Caco-2 (cell line): ENCODE results near the gene LY6G6C. TPM values are rescaled to one million over a fixed set of nuclear protein-coding genes. Genes with fewer than 3 reads are reported as not detected.

Experiments used
- BruUV-seq: library from RNA; stranded (reverse); fragments of 400-500 nt; replicated peaks from 2 replicates; lab custom pipeline; 2021; lab: Mats Ljungman, UMichigan
- CTCF ChIA-PET: fragments of 300-600 bp; sonication (Branson Sonifier 250); formaldehyde crosslinking; loops from one replicate; lab custom pipeline; 2022; ENCODE audit warnings: antibody characterized with exemption; lab: Charles Lee
- POLR2A ChIA-PET: fragments of 300-600 bp; sonication (Branson Sonifier 250); formaldehyde crosslinking; loops from one replicate; lab custom pipeline; 2022; ENCODE audit warnings: antibody characterized with exemption; lab: Charles Lee
- DNase-seq, 2 experiments: peaks; one replicate each; pipeline versions ENCODE4 v3.0.0 to v3.0.0-alpha.2; 2020 to 2022
- H3K27me3 ChIP-seq: replicated peaks from 2 replicates; pipeline ENCODE4 v1.6.0; 2011; ENCODE audit warnings: low read length; ENCODE audit not compliant: control insufficient read depth, insufficient read depth
- H3K36me3 ChIP-seq: 2 replicates; pipeline ENCODE4 v1.5.1; 2011; ENCODE audit warnings: low read length; ENCODE audit not compliant: control insufficient read depth, insufficient read depth
- H3K4me1 ChIP-seq: fragments of 250-450 bp; sonication (Bioruptor Pico); 2 replicates; pipeline ENCODE4 v1.5.1; 2020; ENCODE audit warnings: mild to moderate bottlenecking
- H3K4me3 ChIP-seq: 2 replicates; pipeline ENCODE4 v1.5.1; 2011; ENCODE audit warnings: low read depth, mild to moderate bottlenecking, control low read depth, low read length
- H3K9me3 ChIP-seq: fragments of 250-450 bp; sonication (Bioruptor Pico); 2 replicates; pipeline ENCODE4 v1.5.1; 2020; ENCODE audit warnings: mild to moderate bottlenecking, moderate library complexity
- H3K27ac Mint-ChIP-seq: one replicate; pipeline ENCODE4 v1.8.0; 2022; ENCODE audit warnings: mixed read lengths; ENCODE audit not compliant: unreplicated experiment
- H3K27me3 Mint-ChIP-seq: one replicate; pipeline ENCODE4 v1.8.0; 2022; ENCODE audit warnings: mixed read lengths; ENCODE audit not compliant: insufficient read depth, unreplicated experiment
- H3K36me3 Mint-ChIP-seq: one replicate; pipeline ENCODE4 v1.8.0; 2022; ENCODE audit warnings: mild to moderate bottlenecking, mixed read lengths; ENCODE audit not compliant: insufficient read depth, unreplicated experiment
- H3K4me1 Mint-ChIP-seq: one replicate; pipeline ENCODE4 v1.8.0; 2022; ENCODE audit warnings: low read depth, mixed read lengths; ENCODE audit not compliant: unreplicated experiment
- H3K4me3 Mint-ChIP-seq: one replicate; pipeline ENCODE4 v1.8.0; 2022; ENCODE audit warnings: mild to moderate bottlenecking, moderate library complexity, mixed read lengths; ENCODE audit not compliant: unreplicated experiment
- H3K9me3 Mint-ChIP-seq: one replicate; pipeline ENCODE4 v1.8.0; 2022; ENCODE audit warnings: mixed read lengths; ENCODE audit not compliant: unreplicated experiment
- intact Hi-C: fragments of 100-400 bp; cut with micrococcal nuclease; formaldehyde crosslinking; loops from one replicate; pipeline ENCODE4 v1.10.0; 2022; ENCODE audit not compliant: unreplicated experiment
- total RNA-seq: library from RNA; stranded (reverse); gene quantifications from 2 replicates; pipeline ENCODE4 v1.2.3, GENCODE V29; 2022
- TF ChIP-seq, protein P1 (sequence below), 2 experiments: fragments of 200-600 bp in 1 of 2; IDR thresholded peaks; 1 replicate in 1 of 2; 2 replicates in 1 of 2; pipeline versions ENCODE4 v1.5.1 to v1.8.0; 2011 to 2022; ENCODE audit warnings: antibody characterized with exemption in 1 of 2, control low read depth in 1 of 2, inconsistent platforms in 1 of 2, low read depth in 1 of 2, low read length in 1 of 2, mild to moderate bottlenecking in 1 of 2, moderate library complexity in 1 of 2; ENCODE audit not compliant: insufficient read depth in 1 of 2, severe bottlenecking in 1 of 2, unreplicated experiment in 1 of 2

The LY6G6C gene
- total RNA-seq, 1 experiment from 2014 or later, result 0.88 TPM

DNA sequence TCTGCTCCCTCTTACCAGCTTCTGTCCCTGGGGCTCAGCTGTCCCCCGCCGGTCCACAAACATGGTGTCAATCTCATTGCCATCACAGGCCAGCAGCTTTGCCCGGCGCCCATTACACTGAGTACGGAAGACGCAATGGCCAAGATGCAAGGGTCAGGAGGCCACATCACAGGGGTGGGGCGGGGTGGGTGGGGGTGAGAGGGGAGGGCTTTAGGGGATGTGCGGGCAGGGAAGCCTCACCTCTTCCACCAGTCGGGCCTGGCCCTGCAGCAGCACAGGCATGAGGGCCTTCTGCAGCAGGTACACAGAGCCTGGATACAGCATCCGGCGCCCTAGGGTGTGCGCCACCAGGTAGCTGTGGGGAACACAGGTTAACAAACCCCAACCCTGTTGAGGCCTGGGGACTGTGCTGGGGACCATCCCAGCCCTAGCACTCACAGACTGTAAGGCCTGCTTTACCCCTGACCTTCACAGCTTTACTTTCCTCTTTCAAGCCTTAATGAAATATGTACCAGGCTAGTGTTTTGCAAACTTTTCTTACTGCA is 29.9 kb downstream of the LY6G6C start:
- H3K27me3 Mint-ChIP-seq, result no peaks in the 10 kb centered on the region

DNA sequence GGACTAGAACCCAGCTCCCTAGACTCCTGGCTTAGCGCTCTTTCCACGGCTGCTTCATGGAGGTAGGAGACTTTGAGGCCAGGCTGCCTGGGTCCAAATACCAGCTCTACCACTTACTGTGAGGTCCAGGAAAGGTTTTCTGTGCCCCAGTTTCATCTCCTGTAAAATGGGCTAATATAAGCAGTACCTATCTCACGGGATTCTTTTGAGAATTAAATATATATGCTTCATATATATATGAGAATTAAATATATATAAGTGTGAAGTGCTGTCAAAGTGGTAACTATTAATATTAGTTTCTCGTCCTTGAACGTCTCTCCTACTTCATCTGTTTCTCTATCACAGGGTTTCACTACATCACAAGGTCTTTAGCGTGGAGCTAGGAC is 30.5 kb downstream of the LY6G6C start:
- CTCF ChIA-PET, result interaction anchor here (0.6 to 1.3 kb wide), 4 partner anchors 9 to 124 kb away, joined by 3 to 4 read pairs (median 4); partner anchors contain the start of genes HSPA1A, HSPA1L and LY6G5C
- POLR2A ChIA-PET, result interaction anchor here (0.6 to 2.0 kb wide), 10 partner anchors 11 to 230 kb away, joined by 3 to 9 read pairs (median 4); partner anchors contain the start of genes ABHD16A, C6orf47, DDAH2 and HSPA1A
- H3K4me1 Mint-ChIP-seq, result peaks cover 23% of the 10 kb centered on the region
- Histone ChIP-seq H3K27me3 (no peaks in the 10 kb centered on the region), H3K9me3 (no peaks in the 10 kb centered on the region), H3K4me3 (no peak overlapping the region), H3K4me1 (peaks cover 34% of the 10 kb centered on the region), H3K36me3 (peaks cover 6% of the 10 kb centered on the region)
- intact Hi-C loops, result no loop called here
- no peaks in the 10 kb centered on the region for H3K27me3 Mint-ChIP-seq
- H3K27ac Mint-ChIP-seq, result peak overlapping the region; percentile 94
- no TSS peak for BruUV-seq
- DNase-seq, result no peak
- H3K36me3 Mint-ChIP-seq, result peaks cover 57% of the 10 kb centered on the region
- H3K9me3 Mint-ChIP-seq, result no peaks in the 10 kb centered on the region
- H3K4me3 Mint-ChIP-seq, result peak overlapping the region; percentile 74
- TF ChIP-seq, protein P1, sequence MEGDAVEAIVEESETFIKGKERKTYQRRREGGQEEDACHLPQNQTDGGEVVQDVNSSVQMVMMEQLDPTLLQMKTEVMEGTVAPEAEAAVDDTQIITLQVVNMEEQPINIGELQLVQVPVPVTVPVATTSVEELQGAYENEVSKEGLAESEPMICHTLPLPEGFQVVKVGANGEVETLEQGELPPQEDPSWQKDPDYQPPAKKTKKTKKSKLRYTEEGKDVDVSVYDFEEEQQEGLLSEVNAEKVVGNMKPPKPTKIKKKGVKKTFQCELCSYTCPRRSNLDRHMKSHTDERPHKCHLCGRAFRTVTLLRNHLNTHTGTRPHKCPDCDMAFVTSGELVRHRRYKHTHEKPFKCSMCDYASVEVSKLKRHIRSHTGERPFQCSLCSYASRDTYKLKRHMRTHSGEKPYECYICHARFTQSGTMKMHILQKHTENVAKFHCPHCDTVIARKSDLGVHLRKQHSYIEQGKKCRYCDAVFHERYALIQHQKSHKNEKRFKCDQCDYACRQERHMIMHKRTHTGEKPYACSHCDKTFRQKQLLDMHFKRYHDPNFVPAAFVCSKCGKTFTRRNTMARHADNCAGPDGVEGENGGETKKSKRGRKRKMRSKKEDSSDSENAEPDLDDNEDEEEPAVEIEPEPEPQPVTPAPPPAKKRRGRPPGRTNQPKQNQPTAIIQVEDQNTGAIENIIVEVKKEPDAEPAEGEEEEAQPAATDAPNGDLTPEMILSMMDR (IDR thresholded peaks at IDR 0.05; ENCODE audit: insufficient read depth in 1 of 2, low read depth in 1 of 2, low read length in 1 of 2, severe bottlenecking in 1 of 2, unreplicated experiment in 1 of 2), result no peak

More for the DNA sequence above, 29.9 kb downstream of the LY6G6C start:
- Mint-ChIP-seq H3K9me3 (no peaks in the 10 kb centered on the region), H3K36me3 (peaks cover 58% of the 10 kb centered on the region), H3K4me3 (peak overlapping the region; percentile 74), H3K27ac (peak overlapping the region; percentile 94), H3K4me1 (peaks cover 27% of the 10 kb centered on the region)
- TF ChIP-seq, protein P1 (IDR thresholded peaks at IDR 0.05; ENCODE audit: insufficient read depth in 1 of 2, low read depth in 1 of 2, low read length in 1 of 2, severe bottlenecking in 1 of 2, unreplicated experiment in 1 of 2), result no peak
- ChIA-PET CTCF (interaction anchor here (0.6 kb wide), 1 partner anchor 9 kb away, joined by 3 read pairs; no protein-coding TSS in a partner anchor), POLR2A (interaction anchor here (1.1 to 2.0 kb wide), 5 partner anchors 11 to 136 kb away, joined by 3 to 9 read pairs (median 4); partner anchors contain the start of genes ABHD16A, C6orf47, HSPA1A and HSPA1B)
- no TSS peak for BruUV-seq
- no peaks in the 10 kb centered on the region for H3K9me3 ChIP-seq
- peaks cover 6% of the 10 kb centered on the region for H3K36me3 ChIP-seq
- intact Hi-C loops, result no loop called here
- H3K27me3 ChIP-seq, result no peaks in the 10 kb centered on the region
- no peak overlapping the region for H3K4me3 ChIP-seq
- peaks cover 34% of the 10 kb centered on the region for H3K4me1 ChIP-seq
- no peak for DNase-seq

DNA sequence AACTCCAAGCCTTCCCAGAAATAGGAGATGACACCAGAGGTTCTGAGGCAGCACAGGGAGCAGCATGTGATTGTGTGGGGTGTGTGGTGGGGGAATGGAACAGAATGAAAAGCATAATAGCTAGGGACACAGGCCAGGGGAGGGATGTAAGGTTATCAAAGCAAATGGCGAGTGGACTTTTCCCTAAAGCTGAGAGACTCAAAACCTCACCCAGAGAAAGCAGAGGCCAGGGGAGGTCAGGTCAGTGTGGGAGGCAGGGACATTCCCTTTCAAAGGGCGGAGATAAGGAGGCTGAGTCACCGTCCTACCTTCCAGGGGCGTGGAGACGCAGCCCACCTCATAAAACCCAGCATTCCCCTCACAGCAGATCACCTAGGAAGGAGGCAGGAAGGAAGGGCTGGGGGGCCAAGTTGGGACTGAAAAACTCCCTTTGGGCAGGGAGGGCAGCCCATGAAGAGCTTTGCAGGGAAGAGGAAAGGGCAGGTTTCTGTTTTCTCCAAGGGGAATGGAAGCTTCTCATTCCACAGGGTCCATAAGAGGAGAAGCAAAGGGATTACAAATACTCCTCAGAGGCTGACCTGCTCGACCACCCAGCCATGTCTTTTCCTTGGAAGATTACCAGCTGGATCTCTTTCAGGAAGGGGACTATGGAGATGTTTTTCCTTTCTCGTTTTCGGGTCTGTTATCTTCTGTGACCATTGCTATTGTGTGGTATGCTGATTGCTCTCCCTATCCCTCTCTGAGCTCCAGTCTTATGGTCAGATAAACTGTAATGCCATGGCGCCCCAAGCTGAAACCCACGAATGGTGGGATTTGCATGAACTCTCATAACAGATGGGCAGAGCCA is 31.1 kb downstream of the LY6G6C start:
- Mint-ChIP-seq H3K27ac (peak overlapping the region; percentile 94), H3K9me3 (no peaks in the 10 kb centered on the region), H3K27me3 (no peaks in the 10 kb centered on the region), H3K4me3 (peak overlapping the region; percentile 74), H3K4me1 (peaks cover 23% of the 10 kb centered on the region), H3K36me3 (peaks cover 56% of the 10 kb centered on the region)
- CTCF ChIA-PET, result interaction anchor here (0.9 to 1.3 kb wide), 5 partner anchors 9 to 124 kb away, joined by 3 to 4 read pairs (median 4); partner anchors contain the start of genes DDAH2, HSPA1A, HSPA1L and LY6G5C
- peaks cover 34% of the 10 kb centered on the region for H3K4me1 ChIP-seq
- H3K9me3 ChIP-seq, result no peaks in the 10 kb centered on the region
- intact Hi-C loops, result no loop called here
- TSS peak; percentile 99 for BruUV-seq
- DNase-seq, result peak; percentile 82 to 91
- TF ChIP-seq, protein P1 (IDR thresholded peaks at IDR 0.05; ENCODE audit: insufficient read depth in 1 of 2, low read depth in 1 of 2, low read length in 1 of 2, severe bottlenecking in 1 of 2, unreplicated experiment in 1 of 2), result no peak
- 0 out of 2 replicates have a peak overlapping the region, but pooled peaks have one; percentile 7 for H3K4me3 ChIP-seq
- POLR2A ChIA-PET, result interaction anchor here (0.5 to 2.0 kb wide), 16 partner anchors 12 to 231 kb away, joined by 3 to 9 read pairs (median 4); partner anchors contain the start of genes ABHD16A, C6orf47, DDAH2 and HSPA1A
- no peaks in the 10 kb centered on the region for H3K27me3 ChIP-seq
- peaks cover 6% of the 10 kb centered on the region for H3K36me3 ChIP-seq
